Activated CD4-positive, alpha-beta T cell treated with anti-CD3 and anti-CD28 coated beads, Interleukin-10, Interleukin-2, amounts not matched to agents 100 ng/mL and 50 ng/mL, durations not matched to agents 16 hours and 8 hours (primary cell): ENCODE results near the gene CLEC2L.
"Not testable (repeated sequence)": the region's sequence is repeated elsewhere in the genome, so short reads cannot be mapped to it uniquely, and the experiment has no call there.

Experiments
- DNase-seq: peaks from one replicate; pipeline ENCODE4 v3.0.0-alpha.2; 2020

CLEC2L gene

DNA sequence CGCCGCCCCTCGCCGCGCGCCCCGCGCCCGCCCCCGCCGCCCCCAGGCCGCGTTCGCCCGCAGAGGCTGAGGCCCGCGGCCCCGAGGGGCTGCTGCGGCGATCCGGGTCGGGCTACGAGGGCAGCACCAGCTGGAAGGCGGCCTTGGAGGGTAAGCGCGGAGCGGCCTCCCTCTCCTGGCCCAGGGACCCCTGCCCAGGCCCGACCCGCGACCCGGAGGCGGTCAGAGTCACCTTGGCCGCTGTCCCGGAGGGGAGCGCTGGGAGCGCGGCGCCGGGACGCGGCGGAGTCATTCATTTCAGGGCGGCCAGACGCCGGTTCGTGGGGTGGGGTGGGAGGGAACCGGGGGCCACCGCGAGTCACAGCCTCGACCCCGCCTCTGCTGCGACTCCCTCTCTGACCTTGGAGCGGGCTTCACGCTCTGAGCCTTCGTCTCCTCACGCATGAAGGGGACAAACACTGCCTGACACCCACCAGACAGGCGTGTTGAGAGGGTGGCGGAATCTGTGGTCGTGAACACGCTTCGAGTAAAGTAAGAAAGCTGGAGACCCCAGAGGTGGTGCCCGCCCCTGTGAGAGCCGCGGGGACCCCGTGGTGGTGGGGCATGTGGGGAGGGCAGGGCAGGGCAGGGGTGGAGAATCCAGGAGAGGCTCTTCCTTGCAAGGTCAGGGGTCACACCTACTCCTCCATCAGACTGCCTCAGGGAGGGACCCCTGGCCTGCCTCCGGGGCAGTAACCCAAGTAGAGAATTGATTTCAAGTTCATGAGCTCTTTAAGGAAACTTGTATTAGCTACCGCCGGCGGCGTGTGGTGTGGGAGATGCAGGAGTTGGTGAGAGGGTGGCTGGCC, 707 bp downstream of the CLEC2L start:
- DNase-seq: no peak

DNA sequence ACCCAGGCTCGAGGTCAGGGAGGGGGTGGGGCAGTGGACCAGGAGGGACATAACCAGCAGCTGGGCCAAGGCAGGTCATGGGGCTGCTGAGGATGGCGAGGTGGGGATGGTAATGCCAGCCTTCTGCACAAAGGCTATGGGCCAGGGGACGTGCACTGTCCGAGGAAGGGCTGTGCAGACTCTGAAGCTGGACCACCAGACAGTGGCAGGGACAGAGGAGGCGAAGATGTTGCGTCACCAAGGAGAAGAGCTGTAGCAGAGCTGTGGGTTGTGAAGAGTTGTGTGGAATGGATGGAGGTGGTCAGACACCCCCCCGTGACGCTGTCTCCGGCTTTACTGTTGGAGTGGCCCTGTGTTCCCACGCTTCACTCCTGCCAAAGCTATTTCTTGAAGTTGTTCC, 1.8 kb downstream of the CLEC2L start:
- no peak for DNase-seq

DNA sequence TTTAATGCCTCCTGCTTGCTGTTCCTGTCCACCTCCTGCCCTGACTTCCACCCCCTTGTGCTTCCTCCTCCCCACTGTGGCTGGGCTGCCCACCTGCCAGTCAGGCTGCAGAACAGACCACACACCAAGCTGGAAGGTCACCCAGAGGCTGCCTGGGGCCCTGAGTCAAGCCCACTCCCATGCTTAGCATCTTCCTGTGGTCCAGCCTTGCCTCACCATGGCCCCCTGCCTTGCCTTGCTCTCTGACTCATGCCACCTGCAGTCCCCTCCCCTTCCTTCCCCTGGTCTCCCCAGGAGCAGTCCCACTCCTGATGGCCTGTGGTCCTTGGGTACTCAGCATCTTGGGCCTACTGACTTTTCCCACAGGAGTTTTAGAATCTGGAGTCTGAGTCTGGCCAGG, 2.3 kb downstream of the CLEC2L start:
- no peak for DNase-seq

DNA sequence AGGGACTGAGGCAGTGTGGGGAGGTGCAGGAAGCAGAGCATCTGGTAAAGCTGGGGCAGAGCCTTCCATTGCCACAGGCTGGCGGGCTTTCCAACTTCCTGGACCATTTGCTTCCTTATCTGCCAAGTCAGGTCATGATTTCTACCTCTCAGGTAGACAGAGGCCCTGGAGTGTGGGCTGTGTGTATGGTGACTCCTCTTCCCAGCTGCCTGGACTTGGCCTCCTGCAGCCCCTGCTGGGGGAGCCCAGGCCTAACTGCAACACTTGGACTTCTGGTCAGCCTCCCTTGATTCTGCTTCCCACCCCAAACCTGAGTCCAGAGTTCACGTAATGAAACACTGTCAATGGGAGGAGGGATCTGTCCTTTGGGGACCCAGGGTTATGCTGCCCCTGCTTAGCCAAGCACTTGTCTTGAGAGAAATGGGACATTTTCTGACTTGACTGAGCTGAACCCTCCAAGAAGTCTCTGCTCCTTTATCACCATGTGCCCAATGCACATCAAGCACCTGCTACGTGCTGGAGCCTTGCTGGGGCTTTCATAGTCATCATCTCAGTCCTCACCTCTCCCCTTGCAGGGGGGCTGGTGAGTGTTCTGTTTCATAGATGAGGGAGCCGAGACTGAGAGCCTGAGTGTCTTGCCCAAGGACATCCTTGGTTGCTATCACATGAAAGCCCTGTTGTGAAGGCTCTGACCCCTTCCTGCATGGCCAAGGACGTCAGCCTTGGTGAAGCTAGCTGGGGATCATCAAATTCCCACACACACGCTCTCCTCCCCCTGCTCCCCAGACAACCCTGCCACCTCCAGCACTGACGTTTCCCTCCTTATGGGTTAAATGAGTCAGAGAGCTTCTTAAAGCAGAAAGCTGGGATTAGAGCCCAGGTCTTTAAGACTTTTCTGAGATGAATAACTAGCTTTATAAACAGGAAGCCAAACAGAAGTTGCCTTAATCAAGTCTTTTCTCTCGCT, 3.4 kb downstream of the CLEC2L start:
- no peak for DNase-seq

DNA sequence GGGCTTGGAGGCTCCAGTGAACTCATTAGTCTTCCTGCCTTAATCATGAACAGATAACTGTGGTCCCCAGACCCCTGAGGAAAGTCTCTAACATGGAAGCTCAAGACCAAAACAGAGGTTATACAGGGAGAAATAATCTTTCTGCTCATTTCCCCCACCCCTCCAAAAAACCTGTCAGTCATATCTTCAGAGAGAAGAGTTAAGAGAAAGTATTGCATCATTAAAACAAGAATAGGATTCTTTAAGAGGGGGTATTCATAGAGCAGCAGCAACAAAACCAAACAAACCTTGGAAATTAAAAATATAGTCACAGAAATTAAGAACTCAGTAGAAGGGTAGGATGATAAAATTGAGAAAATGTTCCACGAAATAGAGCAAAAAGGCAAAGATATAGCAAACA, 7.6 kb downstream of the CLEC2L start:
- DNase-seq: no peak

DNA sequence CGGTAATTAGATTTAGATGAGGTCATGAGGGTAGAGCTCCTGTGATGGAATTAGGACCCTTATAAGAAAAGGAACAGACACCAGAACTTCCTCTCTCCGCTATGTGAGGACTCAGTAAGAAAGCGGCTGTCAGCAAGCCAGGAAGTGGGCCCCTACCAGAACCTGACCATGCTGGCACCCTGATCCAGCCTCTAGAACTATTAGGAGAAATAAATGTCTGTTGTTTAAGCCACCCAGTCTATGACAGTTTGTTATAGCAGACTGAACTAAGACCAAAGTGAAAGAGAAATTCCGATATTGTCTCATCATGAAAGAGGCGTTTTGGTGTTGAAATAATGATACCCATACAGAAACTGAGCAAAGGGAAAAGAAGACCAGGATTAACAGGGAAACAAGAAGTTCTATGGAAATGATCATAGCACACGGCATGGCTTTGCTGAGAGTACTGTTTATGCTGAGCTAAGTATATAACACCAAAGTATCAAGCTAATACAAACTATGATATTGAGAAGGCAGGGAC, 9.2 kb downstream of the CLEC2L start:
- DNase-seq: no peak

DNA sequence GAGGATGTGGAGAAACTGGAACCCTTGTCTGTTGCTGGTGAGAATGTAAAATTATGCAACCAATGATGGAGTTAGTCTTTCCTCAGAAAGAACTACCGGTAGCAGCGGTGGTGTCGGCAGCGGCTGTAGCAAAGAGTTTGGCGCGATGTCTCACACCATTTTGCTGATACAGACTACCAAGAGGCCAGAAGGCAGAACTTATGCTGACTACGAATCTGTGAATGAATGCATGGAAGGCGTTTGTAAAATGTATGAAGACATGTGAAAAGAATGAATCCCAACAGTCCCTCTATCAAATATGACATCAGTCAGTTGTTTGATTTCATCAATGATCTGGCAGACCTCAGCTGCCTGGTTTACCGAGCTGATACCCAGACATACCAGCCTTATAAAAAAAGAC, 10.6 kb downstream of the CLEC2L start:
- DNase-seq: no peak

DNA sequence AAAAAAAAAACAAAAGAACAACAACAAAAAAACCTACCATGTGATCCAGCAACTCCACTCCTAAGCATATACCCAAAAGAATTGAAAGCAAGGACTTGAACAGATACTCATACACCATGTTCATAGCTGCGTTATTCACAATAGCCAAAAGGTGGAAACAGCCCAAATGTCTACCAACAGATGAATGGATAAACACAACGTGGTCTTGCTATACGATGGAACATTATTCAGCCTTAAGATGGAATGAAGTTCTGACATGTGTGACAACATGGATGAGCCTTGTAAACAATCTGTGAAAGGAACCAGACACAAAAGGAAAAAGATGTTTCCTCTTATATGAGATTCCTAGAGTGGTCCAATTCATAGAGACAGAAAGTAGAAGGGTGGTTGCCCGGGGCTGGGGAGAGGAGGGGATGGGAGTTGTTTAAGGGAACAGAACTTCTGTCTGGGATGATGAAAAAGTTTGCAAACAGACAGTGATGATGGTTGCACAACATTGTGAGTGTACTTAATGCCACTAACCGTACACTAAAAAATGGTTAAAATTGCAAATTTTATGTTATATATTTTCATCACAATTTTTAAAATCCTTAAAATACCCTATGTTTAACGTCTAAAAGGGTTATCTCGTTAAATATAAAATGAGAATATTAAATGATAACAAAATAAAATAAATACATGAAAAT, 11.6 kb downstream of the CLEC2L start:
- DNase-seq: no peak

DNA sequence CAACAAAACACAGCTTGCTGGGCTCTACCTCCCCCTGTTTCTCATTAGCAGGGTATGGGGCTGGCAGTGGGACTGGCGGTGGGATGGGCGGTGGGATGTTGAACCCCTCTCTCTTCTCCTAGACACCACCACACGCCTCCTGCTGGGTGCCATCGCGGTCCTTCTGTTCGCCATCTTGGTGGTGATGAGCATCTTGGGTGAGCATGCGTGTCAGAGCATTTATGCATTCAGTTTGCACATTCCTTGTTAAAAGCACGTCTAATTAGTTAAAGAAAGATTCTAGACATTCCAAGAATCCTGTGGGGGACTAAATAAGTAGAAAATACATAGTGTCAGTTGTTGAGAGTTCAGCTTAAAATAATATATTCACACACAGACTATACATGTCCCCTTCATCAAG, 12.7 kb downstream of the CLEC2L start:
- DNase-seq: no peak

DNA sequence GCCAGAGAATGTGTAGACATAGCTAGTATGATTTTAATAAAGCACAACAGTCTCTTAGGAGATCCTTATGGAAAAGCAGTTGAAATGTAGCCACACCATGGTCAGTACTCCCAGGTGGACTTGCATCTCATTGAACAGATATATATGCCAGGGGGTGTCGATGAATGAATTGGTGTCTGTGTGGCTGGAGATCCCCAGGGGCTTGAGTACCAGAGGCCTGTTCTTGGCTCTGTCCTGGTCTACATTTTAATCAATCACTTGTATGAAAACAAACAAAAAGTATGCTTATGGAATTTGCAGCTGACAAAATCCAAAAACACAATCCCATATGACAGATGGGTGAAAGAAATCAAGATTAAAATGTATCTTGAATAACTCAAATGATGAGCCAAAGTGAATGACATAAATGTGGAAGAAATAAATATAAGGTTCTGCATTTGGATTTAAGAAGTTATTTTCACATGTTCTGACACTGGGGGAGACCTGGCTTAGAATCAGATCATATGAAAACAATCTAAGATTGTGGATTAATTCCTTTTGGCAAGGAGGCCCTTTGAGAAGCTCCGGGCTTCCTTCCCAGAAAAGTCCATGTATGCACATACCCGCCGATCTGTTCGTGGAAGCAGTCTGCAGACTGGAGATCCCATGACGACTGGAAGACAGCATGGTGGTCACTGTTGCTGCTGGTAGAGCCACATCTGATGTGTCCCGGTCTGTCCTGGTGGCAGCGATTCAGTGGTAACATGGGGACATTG, 15.6 kb downstream of the CLEC2L start:
- no peak for DNase-seq

DNA sequence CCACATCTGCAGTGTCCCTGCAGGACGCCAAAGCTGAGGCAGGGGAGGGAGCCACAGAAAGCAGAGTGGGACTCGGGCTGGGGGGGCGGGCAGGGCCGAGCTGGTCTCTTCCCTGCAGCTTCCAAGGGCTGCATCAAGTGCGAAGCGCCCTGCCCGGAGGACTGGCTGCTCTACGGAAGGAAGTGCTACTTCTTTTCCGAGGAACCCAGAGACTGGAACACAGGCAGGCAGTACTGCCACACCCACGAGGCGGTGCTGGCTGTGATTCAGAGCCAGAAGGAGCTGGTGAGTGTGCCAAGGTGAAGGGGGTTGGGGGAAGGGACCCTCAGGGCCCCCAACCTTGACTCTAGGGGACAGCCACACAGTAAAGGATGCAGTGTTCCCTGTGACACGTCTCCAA, 16.7 kb downstream of the CLEC2L start:
- DNase-seq: no peak

DNA sequence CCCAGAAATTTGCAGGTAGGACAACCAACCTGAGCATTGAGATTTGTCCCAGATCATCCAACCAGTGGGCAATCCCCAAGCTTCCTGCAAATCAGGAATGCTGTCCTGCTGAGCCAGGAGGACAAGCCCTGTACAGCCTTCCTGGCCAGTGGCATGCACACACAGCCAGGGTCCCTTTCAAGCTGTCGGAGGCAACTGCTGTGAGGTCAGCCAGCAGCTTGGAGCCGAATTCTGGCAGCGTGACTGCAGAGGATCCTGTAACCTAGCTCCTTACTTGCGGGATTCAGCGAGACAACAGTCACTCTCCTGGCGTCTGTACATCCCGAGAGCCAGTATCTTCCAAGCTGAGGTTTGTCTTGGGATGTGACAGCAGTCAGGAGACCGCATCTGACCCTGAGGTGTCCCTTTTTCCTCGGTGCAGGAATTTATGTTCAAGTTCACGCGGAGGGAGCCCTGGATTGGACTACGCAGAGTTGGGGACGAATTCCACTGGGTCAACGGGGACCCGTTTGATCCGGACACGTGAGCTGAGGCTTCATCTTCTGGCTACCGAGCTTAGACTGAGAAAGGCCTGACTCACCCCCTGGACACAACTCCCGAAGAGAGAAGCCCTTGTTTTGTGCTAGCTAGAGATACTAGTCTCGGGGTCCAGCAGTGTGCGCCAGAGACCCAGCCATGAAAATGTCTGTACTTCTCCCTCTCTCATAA, 18.3 kb downstream of the CLEC2L start:
- no peak for DNase-seq

DNA sequence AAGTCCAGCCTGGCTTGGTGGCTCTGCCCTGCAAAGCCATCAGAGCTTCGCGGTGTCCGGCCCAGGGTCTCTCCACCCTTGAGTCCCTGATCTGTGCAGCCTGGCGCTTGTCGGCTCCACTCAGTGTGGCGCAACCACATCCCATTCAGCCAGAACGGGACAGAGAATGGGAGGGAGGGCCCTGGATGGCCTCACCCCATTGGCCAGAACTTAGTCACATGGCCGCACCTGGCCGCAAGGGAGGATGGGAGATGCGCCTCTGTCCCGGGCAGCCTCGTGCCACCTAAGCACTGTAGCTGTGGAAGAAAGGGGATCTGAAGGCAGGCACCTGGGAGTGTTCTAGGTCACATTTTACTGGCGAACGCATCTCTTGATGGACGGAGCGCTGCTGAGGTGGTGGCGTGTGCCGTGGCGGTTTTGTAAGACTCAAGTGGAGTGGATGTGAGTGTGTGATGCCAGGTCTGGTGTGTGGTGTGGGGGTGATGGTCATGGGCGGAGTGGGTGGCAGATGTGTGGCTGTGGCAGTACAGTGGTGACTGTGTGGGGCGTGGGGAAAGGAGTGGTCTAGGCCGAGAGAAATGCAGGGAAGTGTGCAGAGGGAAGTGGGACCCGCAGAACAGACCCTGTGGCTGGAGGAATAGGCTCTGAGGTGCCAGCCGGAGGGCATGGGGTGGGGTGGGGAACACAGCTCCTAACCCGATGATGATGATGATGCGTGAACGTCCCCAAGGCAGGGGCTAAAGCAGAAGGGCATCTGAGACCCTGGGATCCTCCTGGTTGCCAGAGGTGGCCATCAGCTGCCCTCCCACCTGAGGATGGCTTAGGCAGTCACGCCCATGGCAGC, 19.0 kb downstream of the CLEC2L start:
- no peak for DNase-seq

DNA sequence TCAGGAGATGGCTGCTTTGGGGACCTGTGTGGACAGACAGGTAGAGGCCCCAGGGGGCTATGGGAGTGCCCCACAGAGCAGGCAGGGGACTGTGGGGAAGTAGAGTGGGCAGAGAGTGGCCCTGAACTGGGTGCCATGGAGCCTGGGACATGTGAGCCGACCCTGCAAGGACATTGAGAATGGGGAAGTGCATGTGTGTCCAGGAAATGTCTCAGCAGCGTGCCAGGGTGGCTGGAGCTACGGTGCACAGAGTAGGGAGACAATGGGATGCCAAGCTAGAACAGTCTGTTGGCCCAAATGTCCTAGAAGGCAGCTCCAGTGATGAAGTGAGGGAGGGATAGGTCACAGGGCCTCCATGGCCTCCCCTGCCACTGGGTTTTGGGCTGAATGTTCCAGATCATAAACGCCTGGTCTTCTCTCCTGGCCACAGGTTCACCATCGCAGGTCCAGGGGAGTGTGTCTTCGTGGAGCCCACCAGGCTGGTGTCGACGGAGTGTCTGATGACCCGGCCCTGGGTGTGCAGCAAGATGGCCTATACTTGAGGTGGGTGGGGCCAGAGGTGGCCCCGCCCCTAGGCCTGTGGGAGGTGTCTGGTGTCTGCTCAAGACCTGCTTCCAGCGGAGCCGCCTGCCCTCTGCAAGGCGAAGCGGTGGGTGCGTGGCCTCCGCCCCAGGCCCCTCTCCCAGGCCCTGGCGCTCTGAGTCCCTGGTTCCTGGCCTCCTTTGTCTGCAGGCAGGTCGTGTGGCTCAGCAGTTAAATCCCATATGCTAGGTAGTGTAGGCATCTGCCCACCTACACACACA, 20.5 kb downstream of the CLEC2L start:
- no peak for DNase-seq

DNA sequence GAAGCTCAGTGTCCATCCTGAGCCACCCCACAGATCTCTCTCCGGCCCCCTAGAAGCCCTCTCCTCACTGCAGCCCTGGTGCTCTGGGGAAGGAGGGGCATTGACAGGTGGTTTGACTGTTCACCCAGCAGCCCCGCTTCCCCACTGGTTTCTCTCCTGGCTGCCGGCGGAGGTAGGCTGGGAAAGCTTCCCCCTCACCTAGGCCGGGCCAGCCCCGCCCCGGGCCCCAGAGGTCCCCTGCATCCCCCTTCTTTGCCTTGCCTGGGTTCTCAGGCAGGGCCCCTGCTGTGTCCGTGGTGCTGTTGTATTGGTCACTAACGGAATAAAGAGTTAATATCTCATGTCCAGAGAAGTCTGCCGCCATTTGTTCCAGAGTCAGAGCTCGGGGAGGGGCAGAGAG, 21.2 kb downstream of the CLEC2L start:
- no peak for DNase-seq

DNA sequence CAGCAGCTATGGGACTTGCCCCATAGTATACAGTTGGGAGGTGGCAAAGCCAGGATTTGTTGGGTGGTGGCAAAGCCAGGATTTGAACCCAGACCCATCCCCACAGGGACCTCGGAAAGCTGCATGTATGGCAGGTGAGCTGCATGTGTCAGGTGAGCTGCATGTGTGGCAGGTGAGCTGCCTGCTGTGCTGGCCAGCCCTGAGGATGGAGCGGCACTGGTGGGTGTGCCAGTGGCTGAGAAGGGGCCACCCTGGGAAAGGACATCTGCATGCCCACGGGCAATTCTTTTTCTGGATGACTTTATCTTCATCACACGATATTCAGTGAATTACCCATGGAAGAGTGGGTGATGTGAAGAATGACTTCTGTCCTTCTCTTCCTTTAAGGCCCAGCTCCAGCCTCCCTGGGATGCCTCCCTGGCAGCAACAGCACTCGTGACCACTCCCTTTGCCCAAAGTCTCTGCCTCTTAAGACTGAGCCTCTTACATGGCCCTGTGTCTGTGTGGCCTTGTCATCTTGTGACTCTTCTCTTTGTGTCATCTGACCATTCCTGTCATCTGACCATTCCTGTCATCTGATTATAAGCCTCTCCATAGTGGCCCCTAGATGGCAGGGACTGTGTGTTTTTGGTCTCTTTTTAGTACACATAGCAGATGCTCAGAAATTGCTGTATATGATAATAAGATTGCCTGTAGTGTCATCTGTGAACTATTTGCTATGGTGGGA, 25.0 kb downstream of the CLEC2L start:
- no peak for DNase-seq

DNA sequence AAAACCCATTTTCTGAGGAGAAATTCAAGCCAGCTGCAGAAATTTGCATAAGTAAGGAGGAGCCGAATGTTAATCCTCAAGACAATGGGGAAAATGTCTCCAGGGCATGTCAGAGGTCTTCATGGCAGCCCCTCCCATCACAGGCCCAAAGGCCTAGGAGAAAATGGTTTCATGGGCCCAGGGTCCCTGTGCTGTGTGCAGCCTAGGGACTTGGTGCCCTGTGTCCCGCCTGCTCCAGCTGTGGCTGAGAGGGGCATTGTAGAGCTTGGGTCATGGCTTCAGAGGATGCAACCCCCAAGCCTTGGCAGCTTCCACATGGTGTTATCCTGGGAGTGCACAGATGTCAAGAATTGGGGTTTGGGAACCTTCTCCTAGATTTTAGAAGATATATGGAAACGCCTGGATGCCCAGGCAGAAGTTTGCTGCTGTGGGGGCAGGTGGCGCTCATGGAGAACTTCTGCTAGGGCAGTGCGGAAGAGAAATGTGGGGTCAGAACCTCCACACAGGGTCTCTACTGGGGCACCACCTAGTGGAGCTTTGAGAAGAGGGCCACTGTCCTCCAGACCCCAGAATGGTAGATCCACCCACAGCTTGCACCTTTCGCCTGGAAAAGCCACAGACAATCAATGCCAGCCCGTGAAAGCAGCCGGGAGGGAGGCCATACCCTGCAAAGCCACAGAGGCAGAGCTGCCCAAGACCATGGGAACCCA, 30.7 kb downstream of the CLEC2L start:
- not testable (repeated sequence) for DNase-seq

DNA sequence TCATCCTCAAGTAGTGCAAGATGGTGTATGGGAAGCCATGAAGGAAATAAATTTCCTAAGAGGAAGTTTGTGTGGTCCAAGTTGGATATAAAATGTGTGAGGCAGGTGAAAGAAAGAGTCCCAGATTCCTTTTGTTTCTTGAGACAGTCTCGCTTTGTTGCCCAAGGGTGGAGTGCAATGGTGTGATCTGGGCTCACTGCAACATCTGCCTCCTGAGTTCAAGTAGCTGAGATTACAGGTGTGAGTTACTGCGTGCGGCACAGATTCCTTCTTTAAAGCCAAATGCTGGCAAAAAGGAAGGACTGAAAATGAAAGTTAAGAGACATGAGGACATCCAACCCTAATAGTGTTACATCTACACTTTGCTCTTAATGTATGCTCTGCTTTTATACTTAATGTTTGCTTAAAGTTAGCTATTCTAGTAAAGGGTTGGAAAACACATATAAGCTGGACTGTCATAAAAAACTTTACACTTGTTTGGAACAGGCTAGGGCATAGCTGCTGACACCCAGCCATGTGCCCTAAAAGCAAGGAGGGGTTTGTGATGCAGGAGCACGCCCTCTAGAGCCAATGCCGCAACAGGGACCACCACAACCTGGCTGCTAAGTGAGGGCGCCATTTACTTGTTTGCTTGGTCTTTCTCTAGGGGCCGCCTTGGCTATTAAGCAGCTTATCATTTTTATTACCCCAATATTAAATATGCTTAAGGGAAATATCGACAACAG, 34.5 kb downstream of the CLEC2L start:
- DNase-seq: no peak
